CD4-positive, alpha-beta T cell treated with Interleukin-17A for 1 hour (primary cell): ENCODE results near the gene TNRC18.
"Not testable (repeated sequence)": the region's sequence is repeated elsewhere in the genome, so short reads cannot be mapped to it uniquely, and the experiment has no call there.

Experiments used
- DNase-seq: peaks from one replicate; pipeline ENCODE4 v3.0.0-alpha.2; 2020

The TNRC18 gene

GRCh38 chr7:5265320-5266190 lies 158.1 kb downstream of the TNRC18 start:
- DNase-seq, result no peak

GRCh38 chr7:5263066-5263465 lies 160.6 kb downstream of the TNRC18 start:
- DNase-seq, result not testable (repeated sequence)

GRCh38 chr7:5260530-5261068 lies 163.0 kb downstream of the TNRC18 start:
- DNase-seq, result not testable (repeated sequence)
